GM21529 (cell line): Measurements from ENCODE around the gene FFAR3.
A peak's percentile ranks its signal among the peaks of the same experiment; 100 is the strongest.

Source experiments
- ATAC-seq: cut with Tn5 transposase; IDR thresholded peaks from one replicate; pipeline ENCODE4 v1.9.1; 2021; ENCODE audit not compliant: unreplicated experiment

The FFAR3 gene

DNA sequence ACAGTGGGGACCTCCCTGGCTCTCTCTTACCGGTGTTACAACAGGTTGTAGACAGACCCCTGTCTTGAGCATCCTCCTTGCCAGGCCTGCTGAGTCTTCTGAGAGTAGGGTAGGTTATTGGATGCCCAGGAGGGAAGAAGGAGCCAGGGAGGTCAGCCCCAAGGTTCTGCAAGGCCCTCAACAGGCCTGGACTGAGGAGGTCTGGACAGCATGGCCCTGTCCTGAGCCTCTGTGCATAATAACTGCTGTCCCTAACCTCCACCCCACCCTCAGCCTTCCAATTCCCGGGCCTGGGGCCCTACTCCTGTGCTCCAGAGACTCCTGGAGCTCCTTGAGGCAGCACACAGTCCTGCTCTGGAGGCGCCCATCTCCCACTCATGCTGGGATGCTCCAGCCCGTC lies 28.9 kb upstream of the FFAR3 start:
- ATAC-seq: no peak

DNA sequence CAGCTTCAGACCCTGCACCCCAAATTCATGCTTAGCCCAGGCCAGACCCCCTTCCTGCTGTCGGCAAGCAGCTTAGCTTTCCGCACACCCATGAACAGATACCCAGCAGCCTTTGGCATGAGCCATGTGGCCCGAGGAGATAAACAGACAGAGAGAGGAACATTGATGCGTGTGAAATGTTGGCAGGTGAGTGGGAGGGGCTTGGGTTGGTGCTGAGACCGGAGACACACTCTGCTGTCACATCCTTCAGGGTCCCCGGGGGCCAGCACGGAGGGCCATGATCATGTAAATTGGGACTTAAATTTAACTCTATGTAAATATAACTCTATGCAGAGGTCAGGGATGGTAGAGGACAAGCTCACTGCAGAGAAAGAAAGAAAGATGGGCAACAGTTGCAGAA lies 27.8 kb upstream of the FFAR3 start:
- ATAC-seq: peak; percentile 46

DNA sequence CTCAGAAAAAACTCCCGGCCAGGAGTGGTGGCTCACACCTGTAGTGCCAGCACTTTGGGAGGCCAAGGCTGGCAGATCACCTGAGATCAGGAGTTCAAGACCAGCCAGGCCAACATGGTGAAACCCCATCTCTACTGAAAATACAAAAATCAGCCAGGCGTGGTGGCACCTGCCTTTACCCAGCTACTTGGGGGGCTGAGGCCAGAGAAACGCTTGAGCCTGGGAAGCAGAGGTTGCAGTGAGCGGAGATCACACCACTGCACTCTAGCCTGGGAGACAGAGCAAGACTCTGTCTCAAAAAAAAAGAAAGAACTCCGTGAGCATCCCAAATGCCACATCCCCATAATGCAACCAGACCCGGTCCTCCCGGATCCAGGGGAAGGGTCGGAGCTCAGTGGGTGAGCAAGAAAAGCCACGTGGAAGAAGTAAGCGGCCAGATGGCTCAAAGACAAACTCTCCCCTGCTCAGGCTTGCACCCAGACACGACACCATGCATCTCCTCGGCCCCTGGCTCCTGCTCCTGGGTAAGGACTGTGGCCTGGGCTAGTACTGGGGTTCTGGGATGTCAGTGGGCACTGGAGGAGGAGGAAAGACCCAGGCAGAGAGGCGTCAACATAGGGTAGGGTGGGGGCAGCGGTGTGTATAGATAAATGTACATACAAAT lies 26.6 kb upstream of the FFAR3 start:
- ATAC-seq: no peak

DNA sequence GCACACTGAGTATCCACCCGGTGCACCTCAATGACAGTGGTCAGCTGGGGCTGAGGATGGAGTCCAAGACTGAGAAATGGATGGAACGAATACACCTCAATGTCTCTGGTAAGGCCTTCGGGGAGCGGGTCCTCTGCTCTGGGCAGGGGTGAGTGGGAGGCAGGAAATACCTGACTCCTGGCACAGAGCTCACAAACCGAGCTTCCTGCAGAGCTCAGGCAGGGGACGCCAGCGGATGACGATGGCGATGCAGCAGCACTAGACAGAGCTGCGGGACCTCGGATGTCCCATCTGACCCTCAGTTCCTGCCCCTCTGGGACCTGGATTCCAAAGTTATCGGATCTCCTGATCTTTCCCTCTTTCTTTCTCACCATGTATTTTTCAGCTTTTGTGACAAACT lies 25.4 kb upstream of the FFAR3 start:
- no peak for ATAC-seq

DNA sequence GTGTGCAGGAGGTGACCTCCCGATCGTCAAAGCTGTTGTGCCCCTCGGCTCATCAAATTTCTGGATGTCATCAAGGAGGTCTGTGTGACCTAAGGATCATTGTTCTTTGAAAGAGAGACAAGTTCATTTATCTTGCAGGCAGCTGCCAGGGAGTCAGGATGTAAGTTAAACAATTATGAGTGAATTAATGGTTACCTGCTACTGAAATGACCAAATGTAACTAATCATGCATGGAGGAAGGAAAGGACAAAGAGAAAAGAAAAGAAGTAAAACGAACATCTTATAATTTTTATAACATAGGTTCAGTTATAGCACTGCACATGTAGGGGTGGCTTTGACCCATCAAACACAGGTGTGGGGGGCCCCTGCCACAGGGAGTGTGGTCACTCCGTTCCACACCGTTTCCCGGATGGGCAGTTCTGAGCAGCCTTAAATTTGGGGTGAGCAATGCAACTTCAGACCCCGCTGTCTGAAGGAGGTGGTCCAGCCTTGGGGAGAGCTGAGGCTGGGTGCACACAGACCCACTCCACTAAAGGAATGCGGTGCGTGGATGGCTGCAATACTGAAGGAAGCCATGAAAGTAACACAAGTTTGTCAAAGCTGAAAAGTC lies 24.0 kb upstream of the FFAR3 start:
- ATAC-seq: no peak

DNA sequence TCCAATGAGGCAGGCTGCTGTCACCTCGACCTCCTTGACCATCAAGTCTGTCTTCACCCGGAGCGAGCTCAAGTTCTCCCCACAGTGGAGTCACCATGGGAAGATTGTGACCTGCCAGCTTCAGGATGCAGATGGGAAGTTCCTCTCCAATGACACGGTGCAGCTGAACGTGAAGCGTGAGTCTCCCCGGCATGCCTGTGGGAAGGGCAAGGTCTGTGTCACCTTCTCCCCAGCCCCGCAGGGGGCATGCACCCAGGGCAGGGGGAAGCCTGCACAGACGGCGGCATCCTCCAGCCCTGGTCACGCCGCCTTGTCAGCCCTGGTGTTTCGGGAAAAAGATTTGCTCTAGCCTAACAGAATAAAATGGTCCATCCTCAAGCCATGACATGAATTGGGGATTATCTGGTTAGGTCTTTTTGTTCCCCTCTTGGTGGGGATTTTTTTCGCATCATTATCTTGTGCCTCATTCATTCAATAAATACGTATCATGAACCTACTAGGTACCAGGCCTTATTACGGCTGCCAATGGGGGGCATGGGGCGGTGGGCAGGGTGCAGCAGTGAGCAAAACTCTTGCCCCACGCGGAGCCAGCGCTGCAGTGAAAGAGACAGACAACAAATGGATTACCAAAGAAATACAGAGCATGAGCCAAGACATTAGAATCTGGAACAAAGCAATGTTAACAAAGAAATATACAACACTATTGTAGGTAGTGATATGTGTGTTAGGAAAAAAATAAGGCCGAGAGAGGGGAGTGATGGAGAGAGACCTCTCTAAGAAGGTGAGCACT lies 21.9 kb upstream of the FFAR3 start:
- ATAC-seq: no peak

DNA sequence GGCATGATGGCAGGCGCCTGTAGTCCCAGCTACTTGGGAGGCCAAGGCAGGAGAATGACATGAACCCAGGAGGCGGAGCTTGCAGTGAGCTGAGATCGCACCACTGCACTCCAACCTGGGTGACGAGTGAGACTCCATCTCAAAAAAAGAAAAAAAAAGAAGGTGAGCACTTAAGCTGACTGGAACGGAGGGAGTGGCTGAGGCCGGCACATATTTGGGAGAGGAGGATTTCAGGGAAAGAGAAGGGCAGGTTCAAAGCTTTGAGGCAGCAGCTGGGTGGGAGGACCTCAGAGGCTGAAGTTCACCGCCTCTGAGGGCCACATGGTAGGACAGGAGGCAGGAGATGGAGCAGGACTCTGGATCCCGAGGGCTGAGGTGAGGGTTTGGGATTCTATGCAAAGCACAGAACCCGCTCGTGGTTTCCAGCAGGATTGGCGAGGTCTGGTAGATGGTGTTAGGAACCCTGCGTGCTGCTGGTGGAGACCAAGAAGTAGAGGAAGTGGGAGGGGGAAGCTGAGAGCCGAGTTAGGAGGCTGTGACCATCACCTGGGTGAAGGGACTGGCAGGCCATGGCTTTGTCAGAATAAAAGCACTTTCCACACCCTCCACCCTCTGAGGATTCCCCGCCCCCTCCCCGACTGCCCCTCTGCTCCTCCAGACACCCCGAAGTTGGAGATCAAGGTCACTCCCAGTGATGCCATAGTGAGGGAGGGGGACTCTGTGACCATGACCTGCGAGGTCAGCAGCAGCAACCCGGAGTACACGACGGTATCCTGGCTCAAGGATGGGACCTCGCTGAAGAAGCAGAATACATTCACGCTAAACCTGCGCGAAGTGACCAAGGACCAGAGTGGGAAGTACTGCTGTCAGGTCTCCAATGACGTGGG lies 20.9 kb upstream of the FFAR3 start:
- ATAC-seq: no peak

DNA sequence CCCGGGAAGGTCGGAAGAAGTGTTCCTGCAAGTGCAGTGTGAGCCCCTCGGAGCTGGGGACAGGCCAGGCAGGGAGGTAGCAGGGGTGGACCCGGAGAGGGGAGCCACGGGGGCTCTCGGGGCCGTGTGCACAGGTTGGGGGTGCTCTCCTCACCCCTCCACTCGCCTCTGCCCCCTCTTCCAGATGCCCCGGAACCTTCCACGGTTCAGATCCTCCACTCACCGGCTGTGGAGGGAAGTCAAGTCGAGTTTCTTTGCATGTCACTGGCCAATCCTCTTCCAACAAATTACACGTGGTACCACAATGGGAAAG lies 20.3 kb upstream of the FFAR3 start:
- ATAC-seq: no peak

DNA sequence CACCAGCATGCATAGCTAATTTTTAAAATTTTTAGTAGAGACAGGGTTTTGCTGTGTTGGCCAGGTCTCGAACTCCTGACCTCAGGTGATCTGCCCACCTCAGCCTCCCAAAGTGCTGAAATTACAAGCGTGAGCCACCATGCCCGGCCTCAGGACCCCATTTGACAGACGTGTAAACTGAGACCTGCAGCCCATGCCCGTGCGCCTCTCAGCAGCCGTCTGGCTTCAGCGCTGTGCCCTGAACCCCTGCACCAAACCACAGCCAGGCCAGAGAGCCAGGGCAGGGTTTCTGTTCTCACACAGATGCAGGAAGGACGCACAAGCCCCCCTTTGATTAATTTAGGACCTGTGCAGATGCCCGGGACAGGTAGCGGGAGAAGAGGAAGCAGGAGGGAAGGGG lies 17.8 kb upstream of the FFAR3 start:
- no peak for ATAC-seq

DNA sequence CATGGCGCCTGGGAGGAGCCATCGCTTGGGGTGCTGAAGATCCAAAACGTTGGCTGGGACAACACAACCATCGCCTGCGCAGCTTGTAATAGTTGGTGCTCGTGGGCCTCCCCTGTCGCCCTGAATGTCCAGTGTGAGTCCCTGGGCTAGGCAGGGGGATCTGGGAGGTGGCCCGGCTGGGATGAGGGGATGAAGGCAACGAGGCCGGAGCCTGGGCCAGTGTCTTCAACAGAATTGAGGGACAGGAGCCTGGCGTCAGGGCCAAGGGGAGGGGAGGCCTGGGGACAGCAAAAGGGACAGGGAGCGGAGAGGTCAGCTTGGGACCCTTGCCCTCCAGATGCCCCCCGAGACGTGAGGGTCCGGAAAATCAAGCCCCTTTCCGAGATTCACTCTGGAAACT lies 17.3 kb upstream of the FFAR3 start:
- no peak for ATAC-seq

DNA sequence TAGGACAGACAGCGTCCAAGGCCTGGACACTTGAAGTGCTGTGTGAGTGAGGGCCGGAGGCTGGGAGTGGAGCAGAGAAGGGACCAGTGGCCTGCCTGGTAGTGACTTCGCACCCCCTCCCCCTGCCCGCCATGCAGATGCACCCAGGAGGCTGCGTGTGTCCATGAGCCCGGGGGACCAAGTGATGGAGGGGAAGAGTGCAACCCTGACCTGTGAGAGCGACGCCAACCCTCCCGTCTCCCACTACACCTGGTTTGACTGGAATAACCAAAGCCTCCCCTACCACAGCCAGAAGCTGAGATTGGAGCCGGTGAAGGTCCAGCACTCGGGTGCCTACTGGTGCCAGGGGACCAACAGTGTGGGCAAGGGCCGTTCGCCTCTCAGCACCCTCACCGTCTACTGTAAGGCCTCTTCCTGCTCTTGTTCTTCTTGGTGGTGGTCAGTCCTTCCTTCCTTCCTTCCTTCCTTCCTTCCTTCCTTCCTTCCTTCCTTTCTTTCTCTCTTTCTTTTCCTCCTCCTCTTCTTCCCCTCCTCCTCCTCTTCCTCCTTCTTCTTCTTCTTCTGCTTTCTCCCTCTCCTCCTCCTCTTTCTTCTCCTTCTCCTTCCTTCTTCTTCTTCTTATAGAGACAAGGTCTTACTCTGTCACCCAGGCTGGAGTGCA lies 16.6 kb upstream of the FFAR3 start:
- no peak for ATAC-seq

DNA sequence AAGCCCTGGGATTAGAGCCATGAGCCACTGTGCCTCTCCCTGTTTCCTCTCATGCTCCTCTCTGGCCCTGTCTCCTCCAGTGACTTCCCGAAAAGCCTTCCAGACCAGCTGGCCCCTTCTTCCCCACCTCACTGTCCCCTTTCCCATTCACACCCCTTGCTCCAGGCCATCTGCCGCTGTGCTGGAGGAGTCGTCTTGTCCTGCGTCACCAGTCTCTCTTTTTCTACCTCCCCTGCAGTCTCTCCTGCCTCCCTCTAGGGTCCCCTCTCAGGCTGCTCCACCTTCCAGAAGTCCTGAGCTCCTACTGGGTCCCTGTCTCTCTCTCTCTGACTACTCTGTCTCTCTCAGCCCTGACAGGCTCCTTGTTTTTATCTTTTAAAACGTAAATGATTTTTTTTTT lies 15.8 kb upstream of the FFAR3 start:
- ATAC-seq: no peak

DNA sequence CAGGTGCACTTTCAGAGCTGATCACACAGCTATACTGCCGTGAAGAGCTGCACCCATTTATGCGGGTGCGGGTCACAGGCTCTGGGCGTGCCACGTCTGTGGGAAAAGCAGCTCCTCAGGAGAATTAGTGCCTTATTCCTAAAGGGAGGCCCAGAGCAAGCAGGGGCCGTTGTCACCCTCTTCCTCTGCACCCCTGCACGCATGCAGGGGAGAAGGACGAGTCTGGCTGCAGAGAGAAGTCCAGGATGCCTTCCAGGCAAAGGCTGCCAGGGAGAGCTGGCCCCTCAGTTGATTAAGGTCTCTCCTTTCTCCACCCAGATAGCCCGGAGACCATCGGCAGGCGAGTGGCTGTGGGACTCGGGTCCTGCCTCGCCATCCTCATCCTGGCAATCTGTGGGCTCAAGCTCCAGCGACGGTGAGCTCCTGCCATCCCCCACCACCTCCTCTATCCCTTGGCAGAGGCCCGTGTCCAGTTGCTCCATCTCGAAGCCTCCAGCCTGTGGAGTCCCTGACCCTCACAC lies 13.7 kb upstream of the FFAR3 start:
- ATAC-seq: no peak

DNA sequence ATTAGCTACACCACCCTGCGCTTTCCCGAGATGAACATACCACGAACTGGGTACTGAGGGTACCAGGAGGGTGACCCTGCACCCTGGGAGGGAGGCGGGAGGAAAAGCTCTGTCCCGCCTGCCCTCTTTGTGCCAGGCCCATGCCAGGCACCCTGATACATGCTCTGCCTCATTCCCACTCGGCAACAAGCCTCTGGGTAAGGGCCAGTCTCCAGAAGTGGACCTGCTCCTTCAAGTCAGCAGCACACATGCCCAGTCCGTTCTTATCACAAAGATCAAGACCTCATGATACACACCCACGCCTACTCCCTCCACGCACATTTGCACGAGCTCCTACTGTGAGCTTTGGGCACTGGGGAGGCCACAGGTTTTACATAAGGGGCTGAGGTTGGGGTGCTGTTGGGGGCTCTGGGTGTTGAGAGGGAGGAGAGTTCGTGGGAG lies 12.6 kb upstream of the FFAR3 start:
- ATAC-seq: no peak

DNA sequence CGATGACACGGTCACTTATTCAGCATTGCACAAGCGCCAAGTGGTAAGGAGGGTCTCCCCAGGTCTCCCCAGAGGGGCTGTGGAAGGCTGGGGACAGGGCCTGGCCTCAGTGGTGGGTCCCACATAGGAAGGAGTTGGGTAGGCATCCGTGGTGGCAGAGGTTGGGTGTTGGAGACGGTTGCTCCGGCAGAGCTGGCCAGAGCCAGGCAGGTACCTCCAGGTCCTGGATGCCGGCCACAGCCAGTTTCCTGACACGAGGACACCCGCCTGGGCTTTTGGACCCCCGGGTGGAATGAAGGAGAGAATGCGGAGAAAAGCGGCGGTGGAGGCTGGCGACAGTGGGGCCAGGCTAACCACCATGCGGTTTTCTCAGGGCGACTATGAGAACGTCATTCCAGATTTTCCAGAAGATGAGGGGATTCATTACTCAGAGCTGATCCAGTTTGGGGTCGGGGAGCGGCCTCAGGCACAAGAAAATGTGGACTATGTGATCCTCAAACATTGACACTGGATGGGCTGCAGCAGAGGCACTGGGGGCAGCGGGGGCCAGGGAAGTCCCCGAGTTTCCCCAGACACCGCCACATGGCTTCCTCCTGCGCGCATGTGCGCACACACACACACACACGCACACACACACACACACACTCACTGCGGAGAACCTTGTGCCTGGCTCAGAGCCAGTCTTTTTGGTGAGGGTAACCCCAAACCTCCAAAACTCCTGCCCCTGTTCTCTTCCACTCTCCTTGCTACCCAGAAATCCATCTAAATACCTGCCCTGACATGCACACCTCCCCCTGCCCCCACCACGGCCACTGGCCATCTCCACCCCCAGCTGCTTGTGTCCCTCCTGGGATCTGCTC lies 11.8 kb upstream of the FFAR3 start:
- ATAC-seq: no peak

DNA sequence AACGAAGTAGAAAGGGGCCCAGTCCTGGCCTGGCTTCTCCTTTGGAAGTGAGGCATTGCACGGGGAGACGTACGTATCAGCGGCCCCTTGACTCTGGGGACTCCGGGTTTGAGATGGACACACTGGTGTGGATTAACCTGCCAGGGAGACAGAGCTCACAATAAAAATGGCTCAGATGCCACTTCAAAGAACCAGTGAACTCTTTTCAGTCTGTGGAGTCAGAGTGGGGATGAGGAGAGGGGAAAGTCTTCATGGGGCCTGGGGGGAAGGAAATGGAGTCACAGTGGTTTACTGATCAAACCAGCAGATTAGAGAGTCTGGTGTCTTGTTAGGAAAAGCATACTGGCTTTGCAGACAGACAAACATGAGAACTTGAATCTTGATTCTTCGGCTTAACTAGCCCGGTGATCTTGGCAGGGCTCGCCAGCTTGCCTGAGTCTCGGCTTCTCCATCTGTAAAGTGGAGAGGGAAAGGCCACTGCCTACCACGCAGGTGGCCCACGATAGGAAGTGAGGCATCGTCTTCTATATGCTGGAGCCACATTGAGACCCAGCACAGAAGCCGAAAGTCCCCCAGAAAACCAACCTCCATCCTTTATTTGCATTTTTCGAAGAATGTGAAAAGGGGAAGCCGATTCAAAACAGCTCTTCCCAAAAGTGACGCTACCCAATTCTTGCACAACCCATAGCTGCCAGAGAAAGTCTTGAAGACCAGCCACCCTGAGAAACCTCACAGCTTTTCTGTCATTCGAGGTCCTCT lies 10.9 kb upstream of the FFAR3 start, which contains the start of gene FFAR1:
Gene FFAR1, plus strand, starts transcription at position 732 of the 759 bp plus-strand sequence. CDS start 3,650 bp downstream, outside the sequence.
- peak; percentile 50 for ATAC-seq

DNA sequence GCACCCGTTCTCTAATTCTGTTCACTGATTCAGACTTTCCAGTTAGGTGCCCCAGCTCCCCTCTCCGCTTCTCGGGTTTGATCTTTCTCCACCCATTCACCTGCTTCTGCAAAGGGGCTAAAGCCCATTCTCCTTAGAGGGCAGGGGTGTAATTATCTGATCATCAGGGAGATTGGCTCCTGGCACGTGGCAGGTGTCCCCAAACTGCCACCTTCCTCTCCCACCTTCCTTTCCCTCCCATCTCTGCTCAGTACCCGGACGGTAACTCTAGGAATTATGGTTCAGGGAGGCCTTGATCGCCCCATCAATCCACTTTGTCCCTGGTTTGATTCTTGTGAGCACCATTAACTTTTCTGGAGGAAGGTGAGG lies 10.3 kb upstream of the FFAR3 start:
- ATAC-seq: no peak

DNA sequence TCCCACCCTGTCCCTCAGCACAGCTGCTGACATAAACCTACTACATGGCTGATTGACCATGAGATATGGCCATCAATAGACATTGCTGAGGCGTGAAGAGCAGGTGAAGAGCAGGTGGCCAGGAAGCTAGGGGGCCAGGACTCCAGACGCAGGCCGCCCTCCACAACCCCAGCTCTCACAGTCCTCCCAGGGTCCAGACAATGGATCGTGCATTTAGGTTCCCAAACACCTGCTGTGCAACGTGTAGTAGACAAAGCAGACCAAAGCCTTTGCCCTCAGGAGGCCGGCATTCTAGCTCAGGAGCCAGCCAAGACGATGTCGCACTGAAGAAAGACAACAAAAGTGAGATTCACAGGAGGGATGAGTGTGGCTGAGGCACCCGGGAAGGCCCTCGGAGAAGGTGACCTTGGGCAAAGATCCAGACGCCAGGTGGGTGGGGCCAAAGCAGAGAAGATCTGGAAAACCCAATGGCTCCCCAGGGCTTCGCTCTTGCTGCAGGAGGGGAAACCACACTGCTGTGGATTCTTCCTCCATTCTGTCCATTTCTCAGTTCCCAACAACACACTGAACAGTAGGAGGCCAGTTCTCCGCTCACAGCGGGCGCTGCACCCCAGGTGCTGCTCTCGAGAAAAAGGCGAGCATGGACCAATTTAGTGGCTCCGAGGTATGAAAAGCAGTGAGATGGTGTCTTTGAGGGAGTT lies 9.2 kb upstream of the FFAR3 start:
- no peak for ATAC-seq
